GM18507 (cell line): Measurements from ENCODE around the gene SLX4IP.

Experiments used
- DNase-seq: peaks from one replicate; pipeline ENCODE4 v3.0.0; 2011; ENCODE audit warnings: low read depth; ENCODE audit not compliant: insufficient read length; ENCODE audit errors: extremely low spot score
- FAIRE-seq: peaks from 2 replicates; lab custom pipeline; 2011; peaks lifted over from hg19 to GRCh38; lab: Jason Lieb, UNC

The SLX4IP gene

DNA sequence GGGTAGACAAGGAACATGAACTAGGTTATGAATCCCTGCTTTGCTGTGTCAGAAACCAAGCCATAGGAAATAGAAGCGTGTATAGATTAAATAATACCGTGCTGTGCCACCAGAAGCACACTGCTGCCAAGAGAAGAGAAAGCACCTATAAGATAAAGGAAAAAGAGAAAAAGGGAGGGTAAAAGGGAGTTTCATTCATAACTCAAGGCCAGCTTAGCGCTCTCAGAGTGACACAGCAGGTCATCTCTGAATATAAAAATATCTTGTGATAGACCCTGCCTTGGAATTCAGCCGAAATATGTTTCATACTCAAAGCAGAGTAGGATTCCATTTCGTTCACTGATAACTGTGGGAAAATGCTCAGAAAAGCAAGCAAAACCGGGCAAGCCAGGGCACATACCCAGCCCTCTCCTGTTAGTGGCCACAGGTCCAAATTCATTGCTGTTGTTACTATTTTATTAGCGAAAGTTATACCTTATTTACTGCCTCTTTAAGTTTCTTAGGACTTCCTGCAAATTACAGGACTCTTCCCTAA lies 230.0 kb downstream of the SLX4IP start:
- DNase-seq (no peak), FAIRE-seq (no peak)

DNA sequence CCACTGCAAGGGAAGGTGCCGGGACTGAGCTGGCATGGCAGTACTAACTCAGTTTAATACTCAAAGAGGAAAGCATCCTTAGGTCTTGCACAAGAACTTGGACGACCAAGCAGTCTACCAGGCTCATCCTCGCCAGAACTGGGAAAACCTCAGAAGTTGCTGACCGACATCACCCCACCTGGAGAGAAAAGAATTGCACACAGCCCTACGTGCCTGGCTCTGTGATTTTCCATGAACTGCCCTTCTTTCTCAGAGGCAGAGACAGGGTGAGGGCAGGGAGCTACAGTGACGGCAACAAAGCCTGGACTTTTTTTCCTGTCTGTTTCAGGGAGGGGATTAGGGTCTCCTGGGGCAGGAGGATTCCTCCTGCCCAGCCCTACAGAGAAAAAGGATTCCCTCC lies 230.7 kb downstream of the SLX4IP start:
- DNase-seq = no peak
- FAIRE-seq = no peak

DNA sequence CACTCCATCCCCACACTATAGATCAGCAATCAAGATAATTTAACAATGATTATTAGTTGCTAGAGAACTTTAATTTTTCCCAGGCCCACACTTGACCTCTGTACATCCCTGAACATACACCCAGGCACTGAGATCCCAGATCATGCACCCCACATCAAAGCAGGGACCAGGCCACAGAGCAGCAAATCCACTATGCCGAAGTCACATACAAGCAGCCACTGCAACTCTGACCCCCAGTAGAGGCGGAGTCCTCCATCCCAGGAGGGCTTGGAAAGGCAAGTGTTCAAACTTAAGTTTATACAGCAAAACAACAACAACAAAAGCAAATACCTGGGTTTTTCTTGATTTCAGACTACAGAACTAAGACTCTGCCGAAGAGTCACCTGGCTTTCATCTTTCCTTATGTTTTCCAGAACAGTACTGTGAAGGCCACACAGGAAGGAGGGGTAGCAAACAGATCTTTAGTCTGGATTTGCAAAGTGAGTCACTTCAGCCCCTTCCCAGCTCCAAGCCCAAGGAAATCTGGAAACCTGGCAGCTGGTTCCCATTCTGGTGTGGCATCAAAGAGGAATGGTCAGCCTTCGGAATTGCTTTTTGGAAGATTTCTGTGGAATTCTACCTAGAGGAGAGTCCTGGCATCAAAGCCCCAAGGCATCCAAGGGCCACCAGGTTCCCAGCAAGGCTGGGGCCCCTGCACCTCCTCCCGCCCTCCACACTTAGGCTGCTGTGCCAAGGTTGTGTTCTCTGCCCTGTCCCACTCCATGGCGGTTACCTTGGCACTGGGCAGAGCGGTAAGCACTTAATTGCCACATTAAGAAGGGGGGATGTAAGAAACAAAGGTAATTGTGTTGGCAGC lies 231.3 kb downstream of the SLX4IP start:
- FAIRE-seq (no peak), DNase-seq (no peak)

DNA sequence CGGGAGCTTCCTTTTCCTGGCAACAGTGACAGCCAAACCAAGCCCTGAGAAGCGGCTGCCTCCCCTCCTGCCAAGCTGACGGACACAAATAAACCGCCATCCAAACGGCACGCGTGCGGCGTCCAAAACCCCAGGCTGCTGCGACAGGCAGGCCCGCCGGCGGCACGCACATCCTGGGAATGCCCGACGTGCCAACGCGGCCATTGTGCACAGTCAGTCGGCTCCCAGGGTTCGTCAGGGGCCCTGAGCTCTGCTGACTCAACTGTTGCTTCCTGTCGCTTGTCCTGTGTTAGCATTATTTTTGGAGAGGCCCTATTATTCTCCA lies 231.9 kb downstream of the SLX4IP start:
- FAIRE-seq (no peak), DNase-seq (no peak)

DNA sequence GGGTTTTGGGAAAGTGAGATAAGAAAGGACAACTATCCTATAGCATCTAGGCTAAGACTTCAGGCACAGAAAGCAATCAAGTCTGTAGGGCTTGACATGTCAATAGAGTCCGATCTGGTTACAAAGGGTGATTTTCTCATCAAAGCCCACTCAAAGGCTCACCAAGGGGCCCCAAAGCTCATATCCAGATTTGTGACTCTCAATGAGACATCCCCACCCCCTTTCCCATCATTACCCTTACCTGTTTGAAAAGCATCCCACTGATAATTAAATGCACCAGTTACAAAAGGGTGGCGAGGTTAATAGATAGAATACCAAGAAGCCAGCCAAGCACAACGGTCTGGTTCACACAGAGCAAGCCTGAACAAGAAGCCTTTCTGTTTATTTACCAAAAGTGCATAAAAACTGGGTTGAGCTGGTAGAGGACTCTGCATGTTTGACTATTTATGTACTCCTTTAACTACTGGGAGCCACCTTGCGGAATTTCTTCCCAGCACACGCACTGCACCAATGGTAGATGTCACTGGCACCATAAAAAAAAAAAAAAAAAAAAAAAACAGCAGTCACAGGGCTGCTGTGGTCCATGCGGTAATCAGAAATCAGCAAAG lies 232.6 kb downstream of the SLX4IP start:
- no peak for DNase-seq
- FAIRE-seq = no peak

DNA sequence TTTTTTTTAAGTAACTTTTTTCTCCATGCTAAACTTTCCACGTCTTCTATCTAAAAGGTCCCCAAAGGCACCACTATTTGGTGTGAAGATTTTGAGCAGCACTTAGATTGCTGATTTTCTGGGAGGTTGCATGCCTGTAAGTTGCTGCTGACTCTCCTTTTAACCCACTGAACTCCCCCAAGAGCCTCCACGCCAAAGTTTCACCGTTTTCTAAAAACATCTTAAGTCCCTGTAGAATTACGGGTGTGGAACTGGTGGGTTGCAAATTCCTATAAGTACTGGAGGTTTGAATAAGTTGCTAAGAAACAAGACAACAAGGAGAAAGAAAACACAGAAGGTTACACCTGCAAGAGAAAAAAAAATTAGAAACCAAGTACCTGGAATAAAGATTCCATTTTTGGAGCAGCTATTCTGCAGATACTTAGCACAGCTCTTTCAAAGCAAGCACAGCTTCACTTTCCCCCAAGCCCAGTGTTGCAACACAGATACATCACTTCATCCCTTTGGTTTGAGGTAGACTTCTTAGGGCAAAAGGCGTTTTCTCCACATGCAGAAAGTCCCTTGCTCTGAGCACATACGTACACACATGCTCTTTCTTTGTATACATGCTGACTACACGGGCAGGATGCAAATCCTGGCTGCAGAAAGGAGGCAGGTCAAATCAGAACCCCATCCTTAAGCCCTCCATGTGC lies 233.7 kb downstream of the SLX4IP start:
- no peak for FAIRE-seq

DNA sequence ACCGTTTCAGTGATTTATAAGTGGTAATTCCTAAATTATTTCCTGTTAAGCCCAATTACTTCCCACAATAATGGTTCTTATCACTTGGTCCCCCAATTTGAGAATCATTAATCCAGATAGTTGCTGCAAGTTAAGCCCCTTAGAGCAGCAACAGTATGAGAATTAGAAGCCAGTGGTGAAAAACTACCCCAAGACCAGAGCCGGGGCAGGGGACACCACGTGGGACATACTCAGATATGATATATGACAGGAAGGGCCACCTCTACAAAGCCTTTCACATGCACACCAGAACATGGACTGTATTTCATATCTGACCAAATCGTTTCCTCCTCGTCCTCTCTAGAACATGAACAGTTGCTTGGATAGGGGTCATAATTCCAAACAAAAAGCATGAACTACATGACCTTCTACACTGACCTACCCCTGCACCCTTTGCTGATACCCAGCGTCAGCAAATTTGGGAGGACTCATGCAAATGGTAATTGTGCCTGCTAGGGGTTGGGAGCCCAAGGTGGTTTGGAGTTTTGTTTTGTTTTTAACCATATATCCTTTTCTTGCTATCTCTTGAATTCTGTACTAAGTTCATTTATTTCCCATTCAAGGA lies 234.8 kb downstream of the SLX4IP start:
- DNase-seq (no peak), FAIRE-seq (no peak)

More for the DNA sequence above, 233.7 kb downstream of the SLX4IP start:
- DNase-seq = no peak

DNA sequence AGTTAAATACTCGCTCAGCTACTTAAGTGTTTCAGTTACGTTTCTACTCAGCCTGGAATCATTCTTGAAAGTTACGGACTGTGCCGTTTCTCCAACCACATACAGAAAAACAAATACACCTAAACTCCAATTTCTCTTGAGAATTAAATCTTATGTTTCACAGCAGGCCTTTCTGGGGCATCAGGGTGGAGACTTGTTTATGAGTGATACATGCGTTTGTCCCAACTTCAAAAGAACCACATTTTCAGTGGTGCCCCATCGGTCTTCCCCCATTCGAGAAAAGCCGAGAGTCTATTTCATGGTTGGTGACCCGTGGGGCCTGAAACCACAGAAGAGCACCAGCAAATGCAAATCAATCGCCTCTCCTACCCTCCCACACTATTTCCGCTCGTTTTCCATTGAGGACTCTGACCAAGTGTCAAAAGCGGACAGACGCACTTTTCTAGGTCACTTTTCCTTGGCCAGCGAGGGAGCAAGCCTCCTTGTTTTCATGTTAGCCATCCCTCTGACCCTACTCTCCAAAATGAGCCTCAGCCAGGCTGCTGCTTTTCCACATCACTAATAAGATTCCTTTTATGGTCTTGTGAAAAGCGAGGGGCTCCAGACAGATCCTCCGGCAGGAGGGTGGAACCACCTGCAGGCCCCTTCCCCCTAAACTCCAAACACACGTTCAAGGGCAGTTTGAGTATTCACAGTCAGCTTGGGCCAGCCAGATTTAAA lies 235.6 kb downstream of the SLX4IP start:
- DNase-seq = no peak
- FAIRE-seq = peak; percentile 93

DNA sequence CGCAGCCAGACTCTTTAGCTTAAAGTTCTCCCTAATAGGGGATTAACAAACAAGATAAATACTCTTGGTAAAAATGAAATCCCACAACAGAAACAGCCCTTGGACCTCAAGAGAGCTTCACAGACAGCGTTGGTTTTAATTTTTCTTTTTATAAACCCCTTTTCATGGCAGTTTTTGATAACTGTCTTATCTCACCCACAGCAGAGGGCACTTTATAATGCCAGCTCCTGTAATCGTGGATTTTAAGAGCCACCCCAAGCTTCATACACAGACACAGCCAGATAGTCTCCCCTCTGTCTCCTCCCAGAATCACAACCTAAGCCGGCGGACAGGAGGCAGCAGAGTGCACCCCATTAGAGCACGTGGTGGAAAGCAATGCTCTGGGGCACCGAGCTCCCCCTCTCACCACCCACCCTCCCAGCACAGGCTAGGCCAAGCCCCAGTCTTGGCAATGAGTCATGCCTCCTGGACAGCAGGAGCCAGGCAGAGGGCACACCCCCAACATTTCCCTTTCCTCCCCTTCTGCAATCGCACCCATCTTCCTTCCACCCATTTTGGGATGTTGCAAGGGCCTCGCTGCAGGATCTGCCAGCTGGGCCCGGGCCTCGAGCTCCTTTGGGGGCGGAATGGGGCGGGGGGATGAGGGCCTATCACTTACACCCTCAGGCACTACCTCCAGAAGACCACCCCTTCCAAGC lies 236.3 kb downstream of the SLX4IP start:
- DNase-seq (no peak), FAIRE-seq (peak; percentile 82)

DNA sequence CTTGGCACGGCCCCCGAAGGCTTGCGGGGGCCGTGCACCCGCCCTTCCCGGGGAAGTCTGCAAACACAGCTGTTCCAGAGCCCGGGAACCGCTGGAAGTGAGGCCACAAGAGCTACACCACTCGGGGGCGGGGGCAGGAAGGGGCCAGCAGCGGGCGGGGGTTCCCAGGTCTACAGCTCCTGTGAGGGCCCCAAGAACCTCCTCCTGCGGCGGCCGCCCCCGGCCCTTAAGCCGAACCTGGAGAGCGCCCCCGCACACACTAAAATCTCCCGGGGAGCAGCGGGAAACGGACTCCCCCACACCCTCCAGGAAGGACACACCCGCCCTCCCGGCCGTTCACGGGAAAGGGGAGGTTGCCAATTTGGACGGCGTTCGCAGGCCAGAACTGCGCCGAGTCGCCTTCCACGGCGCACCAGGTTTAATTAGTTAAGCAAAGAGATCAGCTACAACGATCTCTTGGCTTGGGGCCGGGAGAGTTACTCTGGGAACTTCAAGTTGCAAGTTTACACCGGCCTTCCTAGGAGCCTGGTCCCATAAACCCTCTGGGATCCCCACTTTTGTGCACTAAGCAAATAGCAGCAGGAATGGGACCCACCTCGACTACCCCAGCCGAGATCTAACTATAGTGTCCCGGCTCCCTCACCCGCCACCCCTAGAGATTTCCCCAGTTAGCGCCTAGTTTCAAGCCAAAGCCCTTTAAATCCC lies 237.0 kb downstream of the SLX4IP start:
- no peak for DNase-seq
- peak; percentile 24 for FAIRE-seq

DNA sequence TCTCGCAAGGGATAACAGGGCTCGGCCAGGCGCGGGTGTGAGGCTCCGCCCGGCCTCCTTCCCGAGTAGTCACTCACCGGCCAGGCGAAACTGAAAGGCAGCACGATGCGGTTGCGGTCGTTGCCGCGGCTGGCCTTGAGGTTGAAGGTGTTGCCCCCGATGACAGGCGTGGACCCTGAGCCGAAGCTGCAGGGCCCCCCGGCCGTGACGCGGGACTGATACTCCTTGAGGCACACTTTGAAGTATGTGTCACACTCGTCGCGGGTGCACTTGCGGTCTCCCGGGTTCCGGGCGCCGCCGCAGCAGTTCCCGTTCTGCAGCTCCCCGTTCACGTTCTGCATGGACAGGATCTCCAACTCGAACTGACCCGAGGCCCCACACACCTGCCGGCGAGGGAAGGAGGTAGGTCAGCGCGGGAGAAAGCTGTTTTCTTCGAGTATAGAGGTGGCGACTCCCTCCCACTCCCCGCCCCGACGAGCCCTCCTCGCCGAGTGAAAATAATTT lies 237.6 kb downstream of the SLX4IP start:
- FAIRE-seq (peak; percentile 69), DNase-seq (no peak)

DNA sequence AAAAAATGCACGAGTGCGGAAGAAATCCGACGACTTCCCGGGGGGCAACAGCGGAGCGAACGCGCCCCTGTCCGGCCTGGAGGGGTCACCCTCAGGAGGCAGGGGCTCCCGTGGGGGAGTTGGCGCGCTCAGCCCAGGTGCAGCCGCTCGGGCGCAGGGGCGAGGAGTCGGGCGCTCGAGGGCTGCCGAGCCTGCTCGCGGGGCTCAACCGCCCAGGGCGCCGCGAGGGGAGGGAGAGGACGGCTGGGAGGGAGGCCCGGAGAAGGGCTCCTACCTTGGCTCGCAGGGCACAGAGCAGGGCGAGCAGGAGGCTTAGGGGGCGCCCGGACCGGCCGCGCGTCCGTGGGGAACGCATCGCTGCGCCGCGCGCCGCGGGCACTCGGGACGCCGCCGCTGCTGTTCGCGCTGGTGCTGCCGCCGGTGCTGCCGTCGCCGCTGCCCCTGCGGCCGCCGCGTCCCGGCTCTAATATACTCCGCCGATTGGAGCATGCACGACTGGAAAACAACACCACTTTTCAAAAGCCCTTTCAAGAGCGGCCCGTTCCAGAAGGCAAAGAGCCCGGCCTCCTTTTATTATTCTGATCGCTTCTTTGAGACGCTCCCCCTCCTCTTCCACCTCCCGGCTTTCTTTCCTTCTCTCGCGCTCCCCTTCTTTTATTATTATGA lies 238.2 kb downstream of the SLX4IP start:
- FAIRE-seq (no peak), DNase-seq (no peak)

DNA sequence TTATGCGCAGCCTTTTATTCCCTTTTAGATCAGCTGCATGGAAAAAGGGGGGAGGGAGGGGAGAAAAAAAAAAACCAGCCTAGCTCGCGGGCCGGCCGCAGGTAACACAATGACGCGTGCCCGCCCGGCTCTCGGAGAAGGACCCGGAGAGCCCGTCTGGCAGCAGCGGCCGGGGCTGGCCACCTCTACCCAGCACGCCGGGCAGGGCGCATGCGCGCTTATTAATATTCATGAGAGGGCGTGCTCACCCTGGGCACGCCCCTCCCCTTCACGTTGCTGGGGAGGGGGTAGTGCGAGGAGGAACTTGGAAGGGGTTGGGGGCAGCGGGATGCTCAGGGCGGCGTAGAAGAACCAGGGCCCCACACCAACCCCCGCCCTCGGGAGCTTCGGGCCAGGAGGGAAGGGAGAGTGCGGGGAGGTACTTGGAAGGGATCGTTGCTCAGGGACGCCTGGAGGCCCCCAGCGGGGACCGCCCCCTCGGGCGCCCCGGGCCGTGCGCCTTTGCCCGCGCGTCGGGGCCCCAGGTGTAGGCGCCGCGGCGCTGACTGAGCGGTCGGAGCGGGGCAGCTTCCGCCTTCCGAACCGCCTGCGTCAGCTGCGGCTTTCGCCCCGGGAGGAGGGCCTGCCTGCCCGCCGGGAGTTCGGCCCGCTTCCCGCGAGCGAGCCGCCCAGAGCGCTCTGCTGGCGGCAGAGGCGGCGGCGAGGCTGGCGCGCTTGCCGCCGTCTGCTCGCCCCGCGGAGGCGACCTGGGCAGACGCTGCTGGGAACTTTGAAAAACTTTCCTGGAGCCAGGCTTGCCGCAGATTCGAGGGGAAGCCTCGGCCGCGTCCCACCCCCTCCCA lies 239.0 kb downstream of the SLX4IP start, which contains the start of gene JAG1:
JAG1 (minus strand) TSS at position 158 of the 842 bp plus-strand sequence. CDS start 469 bp downstream, outside the sequence.
- peak; percentile 87 for FAIRE-seq
- DNase-seq = peak; percentile 95

DNA sequence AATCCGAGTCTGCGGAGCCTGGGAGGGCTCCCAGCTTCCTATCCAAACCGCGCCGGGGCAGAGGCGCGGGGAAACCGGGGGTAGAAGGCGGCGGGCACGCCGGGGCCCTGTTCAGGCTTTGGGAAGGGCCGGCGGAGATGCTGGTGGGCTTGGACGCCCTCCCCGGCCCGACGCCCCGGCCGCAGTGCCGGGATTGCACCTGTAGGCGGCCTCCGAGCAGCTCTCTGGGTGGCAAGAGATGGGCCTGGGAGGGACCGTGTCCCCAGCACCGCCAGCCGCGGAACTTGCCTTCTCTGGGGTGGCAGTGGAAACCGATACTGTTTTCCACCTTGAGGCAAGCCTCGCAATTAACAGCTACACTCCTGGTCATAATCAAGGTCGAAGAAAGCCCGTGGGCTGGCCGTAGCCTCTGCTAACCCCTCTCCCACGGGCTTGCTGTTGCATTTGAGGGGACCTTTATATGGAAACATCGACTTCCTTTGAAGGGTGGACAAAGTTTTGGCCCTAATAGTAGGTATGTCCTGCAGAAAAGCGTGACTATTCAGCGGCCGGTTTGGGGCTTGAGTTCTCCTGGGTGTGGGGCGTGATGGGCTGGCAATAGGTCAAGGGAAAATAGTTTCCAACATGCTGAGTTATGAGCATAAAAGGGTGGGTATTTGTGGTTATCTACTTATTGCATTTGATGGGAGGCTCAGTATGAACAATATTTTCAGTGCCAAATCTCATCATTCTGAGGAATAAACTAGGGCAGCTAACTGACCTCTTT lies 239.8 kb downstream of the SLX4IP start:
- FAIRE-seq (peak; percentile 76), DNase-seq (peak; percentile 67)

DNA sequence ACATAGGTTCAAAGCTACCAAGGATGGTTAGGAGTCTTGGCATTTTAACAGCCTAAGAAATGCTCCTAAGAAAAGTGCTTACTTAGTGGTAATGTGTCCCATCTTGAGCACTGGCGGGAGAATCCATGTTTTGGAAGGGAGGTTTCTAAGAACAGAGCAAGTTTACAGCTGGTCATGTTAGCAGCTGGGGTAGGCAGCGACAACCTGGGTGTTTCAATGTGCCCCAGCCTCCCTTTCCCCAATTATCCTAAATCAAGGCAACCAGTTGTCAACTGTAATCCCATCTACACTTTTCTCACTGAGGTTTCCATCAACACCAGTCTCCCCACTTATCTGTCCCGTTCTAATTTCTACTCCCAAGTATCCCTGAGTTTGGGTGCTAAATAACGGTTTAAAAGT lies 240.3 kb downstream of the SLX4IP start:
- no peak for FAIRE-seq

DNA sequence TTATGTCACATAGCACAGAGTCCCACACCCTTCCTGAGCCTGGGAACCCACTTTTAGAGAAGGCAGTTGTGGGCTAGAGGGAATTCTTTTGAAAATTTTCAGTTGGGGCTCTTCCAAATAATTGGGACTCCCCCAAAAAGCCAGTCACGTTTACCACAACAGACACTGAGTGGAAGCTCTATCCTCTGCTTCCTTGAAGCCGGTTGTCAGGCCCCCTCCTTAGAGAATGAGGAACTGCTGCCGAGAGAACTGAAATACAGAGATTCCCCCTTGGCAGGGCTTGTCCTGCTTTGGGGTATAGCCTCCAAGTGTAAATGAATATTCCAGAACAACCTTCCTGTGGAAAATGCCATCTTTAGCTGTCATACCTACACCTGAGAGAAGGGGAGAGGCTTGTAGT lies 241.4 kb downstream of the SLX4IP start:
- no peak for DNase-seq
- no peak for FAIRE-seq

More for the DNA sequence above, 240.3 kb downstream of the SLX4IP start:
- no peak for DNase-seq
